OCI-LY1 (cell line): ENCODE measurements around the gene ARL8A.

Source experiments
- CTCF ChIP-seq: fragments of 200-600 bp; sonication (generic), shearing (Covaris generic); IDR thresholded peaks from 2 replicates; pipeline ENCODE4 v1.5.1; 2017; ENCODE audit warnings: mild to moderate bottlenecking, antibody characterized with exemption, low read length, moderate library complexity, mixed read lengths
- EZH2 ChIP-seq: fragments of 200-600 bp; sonication (generic), shearing (Covaris generic); IDR thresholded peaks from 2 replicates; pipeline ENCODE4 v1.8.0; 2017; ENCODE audit warnings: borderline replicate concordance, mixed run types, mild to moderate bottlenecking, antibody characterized with exemption, low read length, moderate library complexity, mixed read lengths

- no peak for TF ChIP-seq CTCF
- TF ChIP-seq EZH2 = no peak
Measured at GRCh38 chr1:202085682-202086373, 58.7 kb downstream of the ARL8A start.
